Keratinocyte (primary cell): ENCODE measurements around the gene CD101. TPM values are rescaled to one million over a fixed set of nuclear protein-coding genes. Genes with fewer than 3 reads are reported as not detected.
"Not testable (repeated sequence)": the region's sequence is repeated elsewhere in the genome, so short reads cannot be mapped to it uniquely, and the experiment has no call there.

ENCODE experiments used
- DNase-seq: peaks from one replicate; pipeline ENCODE4 v3.0.0-alpha.2; 2011; ENCODE audit warnings: low read depth, missing footprints, low spot score
- FAIRE-seq: peaks from 2 replicates; lab custom pipeline; 2011; peaks lifted over from hg19 to GRCh38; lab: Jason Lieb, UNC
- H2AFZ ChIP-seq: 2 replicates; pipeline ENCODE4 v1.6.0; 2012; ENCODE audit warnings: low read length, control low read depth, inconsistent platforms; ENCODE audit not compliant: control insufficient read depth
- H3K27ac ChIP-seq: 2 replicates; pipeline ENCODE4 v1.5.1; 2011; ENCODE audit warnings: low read length; ENCODE audit not compliant: control insufficient read depth, insufficient read depth
- H3K27me3 ChIP-seq: 3 replicates; pipeline ENCODE4 v1.6.0; 2011; ENCODE audit warnings: low read length; ENCODE audit not compliant: control insufficient read depth, insufficient read depth; ENCODE audit errors: extremely low read depth
- H3K36me3 ChIP-seq, 2 experiments: 2 replicates in 1 of 2; 3 replicates in 1 of 2; pipeline ENCODE4 v1.5.1; 2011; ENCODE audit warnings: low read length in 2 of 2, mild to moderate bottlenecking in 1 of 2; ENCODE audit not compliant: control insufficient read depth in 2 of 2, insufficient read depth in 2 of 2; ENCODE audit errors: extremely low read depth in 1 of 2
- H3K4me1 ChIP-seq: 3 replicates; pipeline ENCODE4 v1.5.1; 2011; ENCODE audit warnings: low read length; ENCODE audit not compliant: control insufficient read depth, insufficient read depth; ENCODE audit errors: extremely low read depth
- H3K4me2 ChIP-seq: 3 replicates; pipeline ENCODE4 v1.6.0; 2011; ENCODE audit warnings: low read depth, low read length; ENCODE audit not compliant: control insufficient read depth, insufficient read depth; ENCODE audit errors: extremely low read depth
- H3K4me3 ChIP-seq, 3 experiments: fragments of 200-600 bp in 1 of 3; sonication (generic) in 1 of 3; 2 replicates in 2 of 3; 3 replicates in 1 of 3; pipeline ENCODE4 v1.5.1; 2011 to 2016; ENCODE audit warnings: low read length in 3 of 3, mild to moderate bottlenecking in 3 of 3, control low read depth in 2 of 3, inconsistent platforms in 1 of 3, low read depth in 1 of 3, mixed read lengths in 1 of 3, mixed run types in 1 of 3, moderate library complexity in 1 of 3; ENCODE audit not compliant: control insufficient read depth in 2 of 3, insufficient read depth in 2 of 3; ENCODE audit errors: extremely low read depth in 1 of 3
- H3K79me2 ChIP-seq: 2 replicates; pipeline ENCODE4 v1.6.0; 2012; ENCODE audit warnings: low read length; ENCODE audit not compliant: control insufficient read depth, insufficient read depth
- H3K9ac ChIP-seq: 3 replicates; pipeline ENCODE4 v1.6.0; 2011; ENCODE audit warnings: low read length; ENCODE audit not compliant: control insufficient read depth, insufficient read depth; ENCODE audit errors: extremely low read depth
- H3K9me1 ChIP-seq: 3 replicates; pipeline ENCODE4 v1.6.0; 2011; ENCODE audit warnings: low read length; ENCODE audit not compliant: control insufficient read depth, insufficient read depth; ENCODE audit errors: extremely low read depth
- H3K9me3 ChIP-seq: 2 replicates; pipeline ENCODE4 v1.5.1; 2012; ENCODE audit warnings: low read depth, low read length; ENCODE audit not compliant: control insufficient read depth
- H4K20me1 ChIP-seq: 3 replicates; pipeline ENCODE4 v1.6.0; 2011; ENCODE audit warnings: low read length; ENCODE audit not compliant: control insufficient read depth, insufficient read depth; ENCODE audit errors: extremely low read depth
- EZH2 ChIP-seq: IDR thresholded peaks from one replicate; pipeline ENCODE4 v1.6.1; 2012; ENCODE audit warnings: inconsistent platforms, mild to moderate bottlenecking, low read length, moderate library complexity
- dilution Hi-C: fragments of 300-500 bp; cut with MboI; formaldehyde crosslinking; loops from one replicate; pipeline ENCODE4 v1.7.0; 2020; ENCODE audit warnings: low sequenced_read_pairs; ENCODE audit not compliant: extremely low pct_ligation_motif_present
- polyA plus RNA-seq, 5 experiments: library from polyadenylated mRNA; depleted of rRNA in 3 of 5; stranded (reverse) in 3 of 5; stranded (forward) in 1 of 5; unstranded in 1 of 5; fragments of >200 nt; gene quantifications; 1 replicate in 1 of 5; 2 replicates in 3 of 5; 3 replicates in 1 of 5; pipeline versions ENCODE4 v1.2.1 to v1.2.3, GENCODE V29; 2011 to 2012; ENCODE audit warnings: missing spikeins in 2 of 5, low read depth in 1 of 5, low replicate concordance in 1 of 5
- TF ChIP-seq, protein P1 (sequence below), 3 experiments: IDR thresholded peaks in 1 of 3; conservative IDR thresholded peaks in 1 of 3; optimal IDR thresholded peaks in 1 of 3; 2 replicates in 2 of 3; 3 replicates in 1 of 3; pipeline versions ENCODE3 to v1.5.1; 2011; ENCODE audit warnings: low read length in 3 of 3, mild to moderate bottlenecking in 3 of 3, moderate library complexity in 2 of 3, control low read depth in 1 of 3, inconsistent platforms in 1 of 3; ENCODE audit not compliant: insufficient read depth in 2 of 3; ENCODE audit errors: extremely low read depth in 1 of 3

Gene CD101
- polyA plus RNA-seq, 1 donor (not counting 4 experiments of a cell fraction or from before 2014, with no cell fraction given) = 1.8 TPM

DNA sequence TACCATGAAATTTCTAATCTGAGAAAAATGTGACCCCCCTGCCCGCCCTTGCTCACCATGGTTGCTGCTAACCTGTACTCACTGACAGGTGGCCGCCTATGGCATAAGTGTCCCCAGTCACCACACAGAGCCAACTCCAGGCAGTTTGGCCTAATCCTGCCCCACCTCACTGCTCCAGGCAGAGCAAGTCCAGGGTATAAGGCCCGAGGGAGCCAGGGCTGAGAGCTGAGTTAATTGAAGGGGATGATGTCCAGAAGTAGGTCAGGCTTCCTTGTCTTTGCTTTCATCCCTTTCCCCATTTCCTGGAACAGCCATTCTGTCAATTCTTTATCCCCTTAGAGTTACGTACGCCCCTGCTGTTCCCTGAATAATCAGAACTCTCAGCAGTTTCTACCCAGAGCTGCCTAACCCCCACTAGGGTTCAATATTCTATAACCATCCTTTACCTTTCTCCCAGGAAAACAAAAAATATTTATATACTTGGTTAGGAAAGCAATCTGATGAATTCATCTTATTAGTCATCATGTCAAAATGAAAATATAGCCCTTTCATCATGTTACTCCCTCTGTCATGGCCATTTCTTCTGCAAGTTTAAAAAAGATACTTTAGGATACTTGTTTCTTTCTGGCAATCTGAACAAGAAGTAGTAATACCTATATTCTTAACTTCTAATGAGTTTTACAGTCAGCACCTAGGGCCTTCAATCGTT lies 29.4 kb upstream of the CD101 start:
- dilution Hi-C loops = no loop called here
- peak overlapping the region; percentile 53 for H3K4me2 ChIP-seq
- H3K4me1 ChIP-seq = peaks cover 16% of the 10 kb centered on the region
- H4K20me1 ChIP-seq = peaks cover 3% of the 10 kb centered on the region
- no peak overlapping the region for H3K9ac ChIP-seq
- H3K9me3 ChIP-seq = no peaks in the 10 kb centered on the region
- H3K27me3 ChIP-seq = no peaks in the 10 kb centered on the region
- no peak for DNase-seq
- no peak for TF ChIP-seq EZH2
- TF ChIP-seq, protein P1, sequence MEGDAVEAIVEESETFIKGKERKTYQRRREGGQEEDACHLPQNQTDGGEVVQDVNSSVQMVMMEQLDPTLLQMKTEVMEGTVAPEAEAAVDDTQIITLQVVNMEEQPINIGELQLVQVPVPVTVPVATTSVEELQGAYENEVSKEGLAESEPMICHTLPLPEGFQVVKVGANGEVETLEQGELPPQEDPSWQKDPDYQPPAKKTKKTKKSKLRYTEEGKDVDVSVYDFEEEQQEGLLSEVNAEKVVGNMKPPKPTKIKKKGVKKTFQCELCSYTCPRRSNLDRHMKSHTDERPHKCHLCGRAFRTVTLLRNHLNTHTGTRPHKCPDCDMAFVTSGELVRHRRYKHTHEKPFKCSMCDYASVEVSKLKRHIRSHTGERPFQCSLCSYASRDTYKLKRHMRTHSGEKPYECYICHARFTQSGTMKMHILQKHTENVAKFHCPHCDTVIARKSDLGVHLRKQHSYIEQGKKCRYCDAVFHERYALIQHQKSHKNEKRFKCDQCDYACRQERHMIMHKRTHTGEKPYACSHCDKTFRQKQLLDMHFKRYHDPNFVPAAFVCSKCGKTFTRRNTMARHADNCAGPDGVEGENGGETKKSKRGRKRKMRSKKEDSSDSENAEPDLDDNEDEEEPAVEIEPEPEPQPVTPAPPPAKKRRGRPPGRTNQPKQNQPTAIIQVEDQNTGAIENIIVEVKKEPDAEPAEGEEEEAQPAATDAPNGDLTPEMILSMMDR (optimal IDR thresholded peaks at IDR 0.05 in 1 of 3, IDR thresholded peaks at IDR 0.05 in 1 of 3, conservative IDR thresholded peaks at IDR 0.05 in 1 of 3; ENCODE audit: extremely low read depth in 1 of 3, insufficient read depth in 2 of 3, low read length in 3 of 3) = no peak
- H2AFZ ChIP-seq = no peak overlapping the region
- H3K27ac ChIP-seq = peak overlapping the region; percentile 67
- H3K4me3 ChIP-seq = no peak overlapping the region
- FAIRE-seq = no peak
- peaks cover 13 to 15% of the 10 kb centered on the region in 2 experiments for H3K36me3 ChIP-seq
- H3K79me2 ChIP-seq = peaks cover 43% of the 10 kb centered on the region
- peaks cover 3% of the 10 kb centered on the region for H3K9me1 ChIP-seq

DNA sequence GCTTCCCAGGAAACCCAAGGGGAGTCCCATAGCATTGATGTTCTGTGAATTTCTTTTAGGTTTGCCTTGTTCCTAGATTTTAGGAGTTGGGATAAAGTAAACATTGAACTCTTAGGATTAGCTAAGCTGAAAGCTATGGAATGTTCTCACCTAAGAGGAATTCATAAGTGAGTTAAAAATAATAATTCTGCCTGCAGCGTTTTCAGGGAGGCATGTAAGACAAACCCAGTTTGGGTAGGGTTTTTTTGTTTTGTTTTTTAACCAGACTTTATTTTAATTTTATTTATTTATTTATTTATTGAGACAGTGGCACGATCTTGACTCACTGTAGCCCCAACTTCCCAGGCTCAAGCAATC lies 28.9 kb upstream of the CD101 start:
- Histone ChIP-seq H2AFZ (no peak overlapping the region), H4K20me1 (peaks cover 3% of the 10 kb centered on the region), H3K36me3 (peaks cover 12% of the 10 kb centered on the region in 2 experiments), H3K9me1 (peaks cover 3% of the 10 kb centered on the region), H3K9ac (no peak overlapping the region), H3K27ac (peak overlapping the region; percentile 67), H3K4me2 (peak overlapping the region; percentile 53), H3K4me1 (peaks cover 16% of the 10 kb centered on the region), H3K9me3 (no peaks in the 10 kb centered on the region), H3K79me2 (peaks cover 41% of the 10 kb centered on the region), H3K4me3 (no peak overlapping the region), H3K27me3 (no peaks in the 10 kb centered on the region)
- no peak for TF ChIP-seq EZH2
- TF ChIP-seq, protein P1 (optimal IDR thresholded peaks at IDR 0.05 in 1 of 3, IDR thresholded peaks at IDR 0.05 in 1 of 3, conservative IDR thresholded peaks at IDR 0.05 in 1 of 3; ENCODE audit: extremely low read depth in 1 of 3, insufficient read depth in 2 of 3, low read length in 3 of 3) = no peak
- dilution Hi-C loops = no loop called here
- no peak for DNase-seq
- no peak for FAIRE-seq

GRCh38 chr1:116980309-116980708 lies 21.3 kb upstream of the CD101 start:
- dilution Hi-C loops, H3K79me2 ChIP-seq, H3K4me1 ChIP-seq, H3K27ac ChIP-seq, FAIRE-seq, H3K9me3 ChIP-seq, H4K20me1 ChIP-seq, H3K27me3 ChIP-seq, DNase-seq, H3K9ac ChIP-seq, H3K4me3 ChIP-seq, H3K9me1 ChIP-seq, H3K4me2 ChIP-seq, H2AFZ ChIP-seq: not testable (repeated sequence)
- peaks cover 0 to 16% of the 10 kb centered on the region in 2 experiments for H3K36me3 ChIP-seq
